Subcutaneous abdominal adipose tissue (tissue), 5 donors: ENCODE measurements around the gene DLG2.
"Not testable (repeated sequence)": the region's sequence is repeated elsewhere in the genome, so short reads cannot be mapped to it uniquely, and the experiment has no call there.

Source experiments
- H3K27ac ChIP-seq: one replicate; pipeline ENCODE4 v1.7.0; 2013; ENCODE audit warnings: low read depth, mild to moderate bottlenecking, inconsistent platforms, low read length, moderate library complexity
- H3K27me3 ChIP-seq, 5 donors: one replicate each; pipeline ENCODE4 v1.7.0; 2013; ENCODE audit warnings: low read length in 5 of 5, inconsistent platforms in 1 of 5; ENCODE audit not compliant: control insufficient read depth in 5 of 5, insufficient read depth in 4 of 5
- H3K36me3 ChIP-seq, 5 donors: one replicate each; pipeline ENCODE4 v1.7.0; 2013; ENCODE audit warnings: low read length in 5 of 5; ENCODE audit not compliant: control insufficient read depth in 5 of 5, insufficient read depth in 5 of 5
- H3K4me1 ChIP-seq, 5 donors: one replicate each; pipeline ENCODE4 v1.7.0; 2013; ENCODE audit warnings: low read length in 5 of 5, mild to moderate bottlenecking in 3 of 5, moderate library complexity in 1 of 5; ENCODE audit not compliant: control insufficient read depth in 5 of 5, insufficient read depth in 5 of 5
- H3K4me3 ChIP-seq, 5 donors: one replicate each; pipeline ENCODE4 v1.7.0; 2013; ENCODE audit warnings: low read length in 5 of 5, low read depth in 1 of 5
- H3K9ac ChIP-seq, 5 donors: one replicate each; pipeline ENCODE4 v1.7.0; 2013; ENCODE audit warnings: low read length in 5 of 5, mild to moderate bottlenecking in 4 of 5, moderate library complexity in 3 of 5
- H3K9me3 ChIP-seq, 5 donors: one replicate each; pipeline ENCODE4 v1.7.0; 2013; ENCODE audit warnings: low read length in 5 of 5; ENCODE audit not compliant: control insufficient read depth in 5 of 5
- donor health status: healthy.
- donor health status: healthy.
- donor health status: healthy.
- donor health status: healthy.
- donor health status: healthy.

The DLG2 gene

GRCh38 chr11:84870486-84870885 lies 756.7 kb downstream of the DLG2 start:
- Histone ChIP-seq H3K27ac (no peak overlapping the region), H3K27me3 (no peaks in the 10 kb centered on the region), H3K4me1 (peaks cover 0 to 3% (median 0%) of the 10 kb centered on the region in 5 donors), H3K4me3 (no peak overlapping the region), H3K36me3 (no peaks in the 10 kb centered on the region), H3K9ac (no peak overlapping the region), H3K9me3 (no peaks in the 10 kb centered on the region)

- H3K27me3 ChIP-seq, result no peaks in the 10 kb centered on the region
- no peaks in the 10 kb centered on the region for H3K36me3 ChIP-seq
- H3K9ac ChIP-seq, result no peak overlapping the region
- H3K4me3 ChIP-seq, result no peak overlapping the region
- H3K4me1 ChIP-seq, result peaks cover 0 to 3% (median 0%) of the 10 kb centered on the region in 5 donors
- no peak overlapping the region for H3K27ac ChIP-seq
- no peaks in the 10 kb centered on the region for H3K9me3 ChIP-seq
Observed at GRCh38 chr11:84866922-84867321, 760.2 kb downstream of the DLG2 start.

GRCh38 chr11:84865791-84866535 lies 761.2 kb downstream of the DLG2 start:
- Histone ChIP-seq H3K36me3 (no peaks in the 10 kb centered on the region), H3K4me1 (peaks cover 0 to 3% (median 0%) of the 10 kb centered on the region in 5 donors), H3K27ac (no peak overlapping the region), H3K9ac (no peak overlapping the region), H3K27me3 (no peaks in the 10 kb centered on the region), H3K9me3 (no peaks in the 10 kb centered on the region), H3K4me3 (no peak overlapping the region)

GRCh38 chr11:84865257-84865656 lies 761.9 kb downstream of the DLG2 start:
- Histone ChIP-seq H3K9ac (no peak overlapping the region), H3K4me3 (no peak overlapping the region), H3K36me3 (no peaks in the 10 kb centered on the region), H3K9me3 (no peaks in the 10 kb centered on the region), H3K27ac (no peak overlapping the region), H3K4me1 (peaks cover 0 to 3% (median 0%) of the 10 kb centered on the region in 5 donors), H3K27me3 (no peaks in the 10 kb centered on the region)

GRCh38 chr11:84857746-84858145 lies 769.4 kb downstream of the DLG2 start:
- Histone ChIP-seq H3K27me3 (no peaks in the 10 kb centered on the region), H3K4me1 (no peaks in the 10 kb centered on the region), H3K4me3 (no peak overlapping the region), H3K9ac (no peak overlapping the region), H3K27ac (no peak overlapping the region), H3K36me3 (no peaks in the 10 kb centered on the region), H3K9me3 (no peaks in the 10 kb centered on the region)

GRCh38 chr11:84855508-84856245 lies 771.5 kb downstream of the DLG2 start:
- no peaks in the 10 kb centered on the region for H3K27me3 ChIP-seq
- H3K27ac ChIP-seq, result no peak overlapping the region
- no peaks in the 10 kb centered on the region for H3K36me3 ChIP-seq
- H3K4me3 ChIP-seq, result no peak overlapping the region
- no peak overlapping the region for H3K9ac ChIP-seq
- no peaks in the 10 kb centered on the region for H3K4me1 ChIP-seq
- peaks cover 0 to 5% (median 0%) of the 10 kb centered on the region in 5 donors for H3K9me3 ChIP-seq

GRCh38 chr11:84854498-84854880 lies 772.7 kb downstream of the DLG2 start:
- H3K4me3 ChIP-seq, result no peak overlapping the region
- H3K9ac ChIP-seq, result no peak overlapping the region
- no peaks in the 10 kb centered on the region for H3K36me3 ChIP-seq
- no peaks in the 10 kb centered on the region for H3K4me1 ChIP-seq
- H3K27me3 ChIP-seq, result no peaks in the 10 kb centered on the region
- peaks cover 0 to 5% (median 0%) of the 10 kb centered on the region in 5 donors for H3K9me3 ChIP-seq
- H3K27ac ChIP-seq, result no peak overlapping the region

- Histone ChIP-seq H3K27me3 (no peaks in the 10 kb centered on the region), H3K27ac (no peak overlapping the region), H3K4me3 (no peak overlapping the region), H3K36me3 (no peaks in the 10 kb centered on the region), H3K9ac (no peak overlapping the region), H3K9me3 (peaks cover 0 to 5% (median 0%) of the 10 kb centered on the region in 5 donors), H3K4me1 (no peaks in the 10 kb centered on the region)
Observed at GRCh38 chr11:84853841-84854497, 773.2 kb downstream of the DLG2 start.

GRCh38 chr11:84847842-84848241 lies 779.3 kb downstream of the DLG2 start:
- H3K4me3 ChIP-seq, result no peak overlapping the region
- H3K9me3 ChIP-seq, result peaks cover 0 to 5% (median 0%) of the 10 kb centered on the region in 5 donors
- no peak overlapping the region for H3K9ac ChIP-seq
- no peak overlapping the region for H3K27ac ChIP-seq
- no peaks in the 10 kb centered on the region for H3K36me3 ChIP-seq
- no peaks in the 10 kb centered on the region for H3K4me1 ChIP-seq
- no peaks in the 10 kb centered on the region for H3K27me3 ChIP-seq

- not testable (repeated sequence) for H3K9ac ChIP-seq, H3K36me3 ChIP-seq, H3K27ac ChIP-seq, H3K4me3 ChIP-seq, H3K9me3 ChIP-seq, H3K4me1 ChIP-seq, H3K27me3 ChIP-seq
Observed at GRCh38 chr11:84840201-84840600, 786.9 kb downstream of the DLG2 start.
